ENCODE results near the gene NDUFS2.
A peak's percentile ranks its signal among the peaks of the same experiment; 100 is the strongest.

Gene NDUFS2

GRCh38 chr1:161165742-161166668 is 36.2 kb upstream of the NDUFS2 start, which contains the start of gene PPOX:
PPOX (plus strand) TSS chr1:161166426; CDS start chr1:161166848, 422 bp downstream.
- peak; percentile 89 for TF ChIP-seq CTCF (IDR thresholded peaks at IDR 0.05)
- no peak for TF ChIP-seq ZFX (IDR thresholded peaks at IDR 0.05; ENCODE audit: borderline replicate concordance)
- H3K27ac ChIP-seq, result peak within 1 kb of the TSS; percentile 79

- TF ChIP-seq ZFX (IDR thresholded peaks at IDR 0.05; ENCODE audit: borderline replicate concordance) (no peak), CTCF (IDR thresholded peaks at IDR 0.05) (no peak)
- H3K27ac ChIP-seq, result peak overlapping the region; percentile 79
These were observed 35.3 kb upstream of the NDUFS2 start for GRCh38 chr1:161166669-161167548.

GRCh38 chr1:161168906-161169305 is 33.3 kb upstream of the NDUFS2 start:
- H3K27ac ChIP-seq, result no peak overlapping the region
- no peak for TF ChIP-seq CTCF (IDR thresholded peaks at IDR 0.05)
- no peak for TF ChIP-seq ZFX (IDR thresholded peaks at IDR 0.05; ENCODE audit: borderline replicate concordance)

- no peak overlapping the region for H3K27ac ChIP-seq
- TF ChIP-seq ZFX (IDR thresholded peaks at IDR 0.05; ENCODE audit: borderline replicate concordance) (no peak), CTCF (IDR thresholded peaks at IDR 0.05) (peak; percentile 51)
These were observed 31.0 kb upstream of the NDUFS2 start for GRCh38 chr1:161171191-161171590.

- no peak overlapping the region; the same call in 1 of the 2 replicates for H3K27ac ChIP-seq
- TF ChIP-seq ZFX (IDR thresholded peaks at IDR 0.05; ENCODE audit: borderline replicate concordance) (no peak), CTCF (IDR thresholded peaks at IDR 0.05) (no peak)
These were observed 30.5 kb upstream of the NDUFS2 start for GRCh38 chr1:161171696-161172095.

- no peak for TF ChIP-seq CTCF (IDR thresholded peaks at IDR 0.05)
- TF ChIP-seq ZFX (IDR thresholded peaks at IDR 0.05; ENCODE audit: borderline replicate concordance), result no peak
- peak overlapping the region; percentile 13 for H3K27ac ChIP-seq
These were observed 29.8 kb upstream of the NDUFS2 start for GRCh38 chr1:161172349-161172748.
